Liver (tissue), 9 donors: Measurements from ENCODE around the gene LCN12. TPM values are rescaled to one million over a fixed set of nuclear protein-coding genes. Genes with fewer than 3 reads are reported as not detected.

Experiments
- DNase-seq: peaks from one replicate; pipeline ENCODE4 v3.0.0-alpha.2; 2017; ENCODE audit warnings: low spot score
- H3K27ac ChIP-seq, 2 donors: one replicate each; pipeline ENCODE4 v1.7.0; 2013; ENCODE audit warnings: inconsistent platforms in 2 of 2, low read length in 2 of 2, control low read depth in 1 of 2, low read depth in 1 of 2, mild to moderate bottlenecking in 1 of 2
- H3K27me3 ChIP-seq, 4 donors: one replicate each; pipeline versions ENCODE4 v1.6.1 to v1.7.0; 2013; ENCODE audit warnings: low read length in 3 of 4, inconsistent platforms in 1 of 4, mild to moderate bottlenecking in 1 of 4, moderate library complexity in 1 of 4; ENCODE audit not compliant: control insufficient read depth in 4 of 4, insufficient read depth in 4 of 4
- H3K36me3 ChIP-seq, 4 donors: one replicate each; pipeline versions ENCODE4 v1.6.1 to v1.7.0; 2013; ENCODE audit warnings: low read length in 3 of 4, mild to moderate bottlenecking in 3 of 4, low read depth in 1 of 4, moderate library complexity in 1 of 4; ENCODE audit not compliant: control insufficient read depth in 4 of 4, insufficient read depth in 3 of 4
- H3K4me1 ChIP-seq, 4 donors: one replicate each; pipeline versions ENCODE4 v1.6.1 to v1.7.0; 2013; ENCODE audit warnings: low read length in 3 of 4, mild to moderate bottlenecking in 3 of 4, moderate library complexity in 1 of 4; ENCODE audit not compliant: control insufficient read depth in 4 of 4, insufficient read depth in 4 of 4
- H3K4me3 ChIP-seq, 3 donors: one replicate each; pipeline versions ENCODE4 v1.6.1 to v1.7.0; 2013; ENCODE audit warnings: low read length in 3 of 3, control low read depth in 1 of 3, low read depth in 1 of 3, mild to moderate bottlenecking in 1 of 3
- H3K9ac ChIP-seq, 2 donors: one replicate each; pipeline ENCODE4 v1.7.0; 2013; ENCODE audit warnings: low read length in 2 of 2, mild to moderate bottlenecking in 2 of 2, moderate library complexity in 2 of 2, control low read depth in 1 of 2, low read depth in 1 of 2
- H3K9me3 ChIP-seq, 4 donors: one replicate each; pipeline versions ENCODE4 v1.6.1 to v1.7.0; 2013; ENCODE audit warnings: low read length in 3 of 4; ENCODE audit not compliant: control insufficient read depth in 4 of 4
- EGR1 ChIP-seq, 2 donors: IDR thresholded peaks; 2 replicates each; pipeline ENCODE4 v1.6.1; 2016 to 2018; ENCODE audit warnings: antibody characterized with exemption in 2 of 2, low read depth in 2 of 2
- FOXA2 ChIP-seq: IDR thresholded peaks from 2 replicates; pipeline ENCODE4 v1.6.1; 2016; ENCODE audit warnings: antibody characterized with exemption
- HNF4A ChIP-seq, 2 donors: conservative IDR thresholded peaks; 2 replicates each; pipeline ENCODE4 v1.6.1; 2016; ENCODE audit warnings: antibody characterized with exemption in 2 of 2, mild to moderate bottlenecking in 2 of 2
- HNF4G ChIP-seq: IDR thresholded peaks from 2 replicates; pipeline ENCODE4 v1.6.1; 2016; ENCODE audit warnings: antibody characterized with exemption
- JUND ChIP-seq, 2 donors: IDR thresholded peaks; 2 replicates each; pipeline ENCODE4 v1.6.1; 2016; ENCODE audit warnings: antibody characterized with exemption in 2 of 2
- MAX ChIP-seq: IDR thresholded peaks from 2 replicates; pipeline ENCODE4 v1.6.1; 2016; ENCODE audit warnings: antibody characterized with exemption
- NR2F2 ChIP-seq: IDR thresholded peaks from 2 replicates; pipeline ENCODE4 v1.6.1; 2016; ENCODE audit warnings: antibody characterized with exemption
- RXRA ChIP-seq, 2 donors: IDR thresholded peaks; 2 replicates each; pipeline ENCODE4 v1.6.1; 2017 to 2018; ENCODE audit warnings: antibody characterized with exemption in 2 of 2, mild to moderate bottlenecking in 1 of 2
- SP1 ChIP-seq: IDR thresholded peaks from 2 replicates; pipeline ENCODE4 v1.6.1; 2018; ENCODE audit warnings: antibody characterized with exemption, mild to moderate bottlenecking
- YY1 ChIP-seq: IDR thresholded peaks from 2 replicates; pipeline ENCODE4 v1.6.1; 2016; ENCODE audit warnings: antibody characterized with exemption, mild to moderate bottlenecking
- WGBS: extraction: QIAGEN DNeasy Blood & Tissue Kit; methylation state at CpG from one replicate; pipeline ENCODE4 v1.1.7; 2013; 5-methylcytosine and 5-hydroxymethylcytosine counted together
- polyA plus RNA-seq, 2 donors: library from polyadenylated mRNA; stranded (reverse) in 1 of 2; unstranded in 1 of 2; fragments of 200-250 nt in 1 of 2; fragments of >200 nt in 1 of 2; fragmentation: Nextera tagmentation in 1 of 2; extraction: Ambion mirVana in 1 of 2; gene quantifications; one replicate each; pipeline versions ENCODE4 v1.2.1 to v1.2.3, GENCODE V29; 2013 to 2015
- total RNA-seq, 2 donors: library from RNA; depleted of rRNA; stranded (reverse); fragments of >200 nt; gene quantifications; one replicate each; pipeline ENCODE4 v1.2.3, GENCODE V29; 2014
- TF ChIP-seq, protein P1 (sequence below): IDR thresholded peaks from 2 replicates; pipeline ENCODE4 v1.6.1; 2016; ENCODE audit warnings: antibody characterized with exemption, mild to moderate bottlenecking
- TF ChIP-seq, protein P2 (sequence below): IDR thresholded peaks from 2 replicates; pipeline ENCODE4 v1.6.1; 2016; ENCODE audit warnings: antibody characterized with exemption
- donor health status: healthy.
- donor health status: healthy.
- donor health status: healthy.
- donor health status: healthy.
- donor health status: healthy.

Gene LCN12
- total and polyA plus RNA-seq, 4 donors, result 2.3 to 12.2 (median 6.2) TPM

- no peaks in the 10 kb centered on the region for H3K4me1 ChIP-seq
- peaks cover 10 to 46% (median 13%) of the 10 kb centered on the region in 4 donors for H3K36me3 ChIP-seq
- H3K9me3 ChIP-seq, result no peaks in the 10 kb centered on the region
- H3K9ac ChIP-seq, result no peak overlapping the region
- TF ChIP-seq JUND (IDR thresholded peaks at IDR 0.05), result no peak
- no peak for TF ChIP-seq EGR1 (IDR thresholded peaks at IDR 0.05; ENCODE audit: low read depth in 2 of 2)
- TF ChIP-seq RXRA (IDR thresholded peaks at IDR 0.05), result no peak
- TF ChIP-seq, protein P1, sequence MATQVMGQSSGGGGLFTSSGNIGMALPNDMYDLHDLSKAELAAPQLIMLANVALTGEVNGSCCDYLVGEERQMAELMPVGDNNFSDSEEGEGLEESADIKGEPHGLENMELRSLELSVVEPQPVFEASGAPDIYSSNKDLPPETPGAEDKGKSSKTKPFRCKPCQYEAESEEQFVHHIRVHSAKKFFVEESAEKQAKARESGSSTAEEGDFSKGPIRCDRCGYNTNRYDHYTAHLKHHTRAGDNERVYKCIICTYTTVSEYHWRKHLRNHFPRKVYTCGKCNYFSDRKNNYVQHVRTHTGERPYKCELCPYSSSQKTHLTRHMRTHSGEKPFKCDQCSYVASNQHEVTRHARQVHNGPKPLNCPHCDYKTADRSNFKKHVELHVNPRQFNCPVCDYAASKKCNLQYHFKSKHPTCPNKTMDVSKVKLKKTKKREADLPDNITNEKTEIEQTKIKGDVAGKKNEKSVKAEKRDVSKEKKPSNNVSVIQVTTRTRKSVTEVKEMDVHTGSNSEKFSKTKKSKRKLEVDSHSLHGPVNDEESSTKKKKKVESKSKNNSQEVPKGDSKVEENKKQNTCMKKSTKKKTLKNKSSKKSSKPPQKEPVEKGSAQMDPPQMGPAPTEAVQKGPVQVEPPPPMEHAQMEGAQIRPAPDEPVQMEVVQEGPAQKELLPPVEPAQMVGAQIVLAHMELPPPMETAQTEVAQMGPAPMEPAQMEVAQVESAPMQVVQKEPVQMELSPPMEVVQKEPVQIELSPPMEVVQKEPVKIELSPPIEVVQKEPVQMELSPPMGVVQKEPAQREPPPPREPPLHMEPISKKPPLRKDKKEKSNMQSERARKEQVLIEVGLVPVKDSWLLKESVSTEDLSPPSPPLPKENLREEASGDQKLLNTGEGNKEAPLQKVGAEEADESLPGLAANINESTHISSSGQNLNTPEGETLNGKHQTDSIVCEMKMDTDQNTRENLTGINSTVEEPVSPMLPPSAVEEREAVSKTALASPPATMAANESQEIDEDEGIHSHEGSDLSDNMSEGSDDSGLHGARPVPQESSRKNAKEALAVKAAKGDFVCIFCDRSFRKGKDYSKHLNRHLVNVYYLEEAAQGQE, result no peak
- TF ChIP-seq MAX, result no peak
- 97% methylated on average over 19 of the region's 19 CpGs for WGBS
- H3K27ac ChIP-seq, result no peak overlapping the region
- no peak overlapping the region for H3K4me3 ChIP-seq
- no peaks in the 10 kb centered on the region for H3K27me3 ChIP-seq
- DNase-seq, result no peak
Observed at GRCh38 chr9:136922540-136922939, 29.5 kb upstream of the LCN12 start.

GRCh38 chr9:136923881-136924280 is 28.2 kb upstream of the LCN12 start:
- H3K9ac ChIP-seq, result no peak overlapping the region
- no peaks in the 10 kb centered on the region for H3K9me3 ChIP-seq
- no peak overlapping the region for H3K4me3 ChIP-seq
- H3K27me3 ChIP-seq, result no peaks in the 10 kb centered on the region
- no peaks in the 10 kb centered on the region for H3K4me1 ChIP-seq
- H3K27ac ChIP-seq, result no peak overlapping the region
- TF ChIP-seq HNF4A (conservative IDR thresholded peaks at IDR 0.05) (no peak), SP1 (no peak), NR2F2 (no peak), FOXA2 (no peak), EGR1 (IDR thresholded peaks at IDR 0.05; ENCODE audit: low read depth in 2 of 2) (no peak), RXRA (IDR thresholded peaks at IDR 0.05) (no peak), YY1 (no peak), HNF4G (no peak)
- TF ChIP-seq, protein P1, result no peak
- TF ChIP-seq, protein P2, sequence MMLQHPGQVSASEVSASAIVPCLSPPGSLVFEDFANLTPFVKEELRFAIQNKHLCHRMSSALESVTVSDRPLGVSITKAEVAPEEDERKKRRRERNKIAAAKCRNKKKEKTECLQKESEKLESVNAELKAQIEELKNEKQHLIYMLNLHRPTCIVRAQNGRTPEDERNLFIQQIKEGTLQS, result no peak
- DNase-seq, result no peak
- peaks cover 8 to 45% (median 14%) of the 10 kb centered on the region in 4 donors for H3K36me3 ChIP-seq
- WGBS, result 98% methylated on average over 19 of the region's 19 CpGs
